NCI-H187 treated with DMSO at 0.1 percent for 48 hours (cell line): ENCODE measurements around the gene ADCK2.
"Not testable (repeated sequence)": the region's sequence is repeated elsewhere in the genome, so short reads cannot be mapped to it uniquely, and the experiment has no call there.

Experiments used
- DNase-seq: peaks from one replicate; lab custom pipeline; 2025; lab: John Stamatoyannopoulos, UW

Gene ADCK2

DNA sequence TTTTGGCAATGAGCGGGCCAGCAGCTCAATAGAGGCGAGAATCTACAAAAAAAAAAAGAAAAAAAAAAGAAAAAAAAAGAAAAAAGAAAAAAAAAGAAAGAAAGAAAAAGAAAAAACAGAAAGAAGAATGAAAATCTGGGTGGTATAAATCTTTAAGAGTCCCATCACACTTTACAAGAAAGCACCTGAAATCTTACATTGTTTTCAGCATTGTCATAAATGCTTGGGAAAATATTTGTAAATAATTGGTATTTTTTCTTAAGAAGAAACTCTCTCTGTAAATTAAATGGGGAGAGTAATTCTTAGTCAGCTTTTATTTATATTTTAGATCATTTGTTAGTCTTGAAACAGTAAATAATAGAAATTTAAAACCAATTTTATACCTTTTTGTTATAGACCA, 62.0 kb downstream of the ADCK2 start:
- DNase-seq, result no peak

DNA sequence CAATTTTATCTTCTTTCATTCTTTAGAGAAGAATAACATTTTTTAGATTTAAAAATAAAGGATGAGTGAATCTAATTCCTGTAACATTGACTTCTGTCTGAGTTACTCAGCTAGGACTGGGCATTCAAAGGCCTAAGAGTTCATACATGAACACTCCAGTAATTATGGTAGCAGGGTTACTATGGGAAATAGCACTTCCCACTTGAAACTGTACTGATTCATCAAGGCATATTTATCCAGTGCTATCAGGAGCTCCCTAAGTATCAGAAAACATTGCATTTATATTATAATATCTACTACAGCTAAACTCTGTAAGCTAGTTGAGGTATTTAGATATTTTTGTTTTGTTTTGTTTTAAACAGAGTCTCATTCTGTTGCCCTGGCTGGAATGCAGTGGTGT, 65.5 kb downstream of the ADCK2 start:
- DNase-seq, result no peak

DNA sequence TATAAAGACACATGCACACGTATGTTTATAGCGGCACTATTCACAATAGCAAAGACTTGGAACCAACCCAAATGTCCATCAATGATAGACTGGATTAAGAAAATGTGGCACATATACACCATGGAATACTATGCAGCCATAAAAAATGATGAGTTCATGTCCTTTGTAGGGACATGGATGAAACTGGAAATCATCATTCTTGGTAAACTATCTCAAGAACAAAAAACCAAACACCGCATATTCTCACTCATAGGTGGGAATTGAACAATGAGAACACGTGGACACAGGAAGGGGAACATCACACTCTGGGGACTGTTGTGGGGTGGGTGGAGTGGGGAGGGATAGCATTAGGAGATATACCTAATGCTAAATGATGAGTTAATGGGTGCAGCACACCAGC, 70.5 kb downstream of the ADCK2 start:
- not testable (repeated sequence) for DNase-seq

DNA sequence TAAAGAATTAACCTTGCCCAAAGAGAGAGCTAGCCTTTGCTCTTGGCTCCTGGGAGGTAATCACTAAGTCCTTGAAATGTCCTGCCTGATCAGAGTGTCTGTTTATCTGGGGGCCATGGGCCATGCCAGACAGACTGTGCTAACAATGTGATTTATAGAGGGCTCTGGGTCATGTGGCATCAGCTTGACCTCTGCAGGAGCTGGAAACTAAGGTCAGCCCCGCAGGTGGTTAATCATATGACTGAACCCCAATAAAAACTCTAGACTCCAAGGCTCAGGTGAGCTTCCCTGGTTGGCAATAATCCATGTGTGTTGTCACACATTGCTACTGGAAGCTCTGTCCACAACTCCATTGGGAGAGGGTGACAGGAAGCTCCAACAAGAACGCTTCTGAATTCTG, 71.3 kb downstream of the ADCK2 start:
- no peak for DNase-seq
